ENCODE data around the gene COL20A1. TPM values are rescaled to one million over a fixed set of nuclear protein-coding genes. Genes with fewer than 3 reads are reported as not detected.

Gene COL20A1
- total RNA-seq, 1 donor from 2014 or later, result not detected

- H3K4me3 ChIP-seq, result no peak overlapping the region
- TF ChIP-seq POLR2AphosphoS5 (IDR thresholded peaks at IDR 0.05; ENCODE audit: insufficient read depth in 1 of 2, low read depth in 1 of 2) (no peak), CTCF (IDR thresholded peaks at IDR 0.05) (no peak), POLR2A (IDR thresholded peaks at IDR 0.05) (no peak)
- no peak overlapping the region for H3K27ac ChIP-seq
- intact Hi-C loops (cut with DNase I), result no loop called here
- no peaks in the 10 kb centered on the region for H3K36me3 ChIP-seq
- DNase-seq (ENCODE audit: extremely low spot score in 2 of 2), result no peak
- peaks cover 3% of the 10 kb centered on the region for H3K9me3 ChIP-seq
- no peaks in the 10 kb centered on the region for H3K4me1 ChIP-seq
- H3K27me3 ChIP-seq, result no peaks in the 10 kb centered on the region
These were observed 91.3 kb downstream of the COL20A1 start for GRCh38 chr20:63384336-63384735.

Small RNA genes lying within 50 kb of the gene (microRNA-seq; reads per million reads assigned to microRNA genes)
- gene MIR4326 (ENCODE audit: borderline number of aligned reads, borderline replicate concordance), result not detected

Small RNA genes lying within 50 kb of the gene (small RNA-seq; reads per million reads assigned to genes)
- gene MIR4326 (not detected), gene RNU6-994P (not detected)

Other genes starting within 250 kb of the COL20A1 start
- 27.7 TPM for gene YTHDF1, start 77.1 kb upstream of the COL20A1 start, total RNA-seq
- 2.7 TPM for gene BIRC7, start 57.3 kb upstream of the COL20A1 start, total RNA-seq
- not detected for gene NKAIN4, start 38.7 kb upstream of the COL20A1 start, total RNA-seq
- 44.7 TPM for gene ARFGAP1, start 20.4 kb upstream of the COL20A1 start, total RNA-seq
- 0.25 TPM for gene CHRNA4, start 68.2 kb downstream of the COL20A1 start, total RNA-seq
- gene KCNQ2, start 179.5 kb downstream of the COL20A1 start, total RNA-seq, result 1.2 TPM
- 9.8 TPM for gene EEF1A2, start 205.9 kb downstream of the COL20A1 start, total RNA-seq
- 198 TPM for gene PPDPF, start 227.6 kb downstream of the COL20A1 start, total RNA-seq
- 25.8 TPM for gene PTK6, start 244.2 kb downstream of the COL20A1 start, total RNA-seq

Data from vagina (tissue), 2 donors.